Nephron (organoid): ENCODE measurements around the gene TSC22D3.
A peak's percentile ranks its signal among the peaks of the same experiment; 100 is the strongest.

Source experiments
- H3K27ac Mint-ChIP-seq, 3 experiments: 2 replicates each; pipeline ENCODE4 v1.8.0; 2020; ENCODE audit warnings: mixed read lengths in 3 of 3, mild to moderate bottlenecking in 2 of 3, moderate library complexity in 1 of 3
- H3K27me3 Mint-ChIP-seq: 2 replicates; pipeline ENCODE4 v1.8.0; 2021; ENCODE audit warnings: low read depth, mild to moderate bottlenecking, moderate library complexity, mixed read lengths
- H3K36me3 Mint-ChIP-seq: 2 replicates; pipeline ENCODE4 v1.8.0; 2020; ENCODE audit warnings: low read depth, mixed read lengths
- H3K4me1 Mint-ChIP-seq: 2 replicates; pipeline ENCODE4 v1.8.0; 2020; ENCODE audit warnings: mixed read lengths
- H3K4me3 Mint-ChIP-seq, 3 experiments: 2 replicates each; pipeline ENCODE4 v1.8.0; 2020; ENCODE audit warnings: mild to moderate bottlenecking in 3 of 3, mixed read lengths in 3 of 3, moderate library complexity in 2 of 3
- H3K9me3 Mint-ChIP-seq: 2 replicates; pipeline ENCODE4 v1.8.0; 2020; ENCODE audit warnings: mixed read lengths
- TF ChIP-seq, protein P1 (sequence below), 3 experiments: fragments of 200-600 bp; sonication (generic); IDR thresholded peaks; one replicate each; pipeline ENCODE4 v1.5.0; 2021; ENCODE audit warnings: antibody characterized with exemption in 3 of 3; ENCODE audit not compliant: unreplicated experiment in 3 of 3

The TSC22D3 gene

DNA sequence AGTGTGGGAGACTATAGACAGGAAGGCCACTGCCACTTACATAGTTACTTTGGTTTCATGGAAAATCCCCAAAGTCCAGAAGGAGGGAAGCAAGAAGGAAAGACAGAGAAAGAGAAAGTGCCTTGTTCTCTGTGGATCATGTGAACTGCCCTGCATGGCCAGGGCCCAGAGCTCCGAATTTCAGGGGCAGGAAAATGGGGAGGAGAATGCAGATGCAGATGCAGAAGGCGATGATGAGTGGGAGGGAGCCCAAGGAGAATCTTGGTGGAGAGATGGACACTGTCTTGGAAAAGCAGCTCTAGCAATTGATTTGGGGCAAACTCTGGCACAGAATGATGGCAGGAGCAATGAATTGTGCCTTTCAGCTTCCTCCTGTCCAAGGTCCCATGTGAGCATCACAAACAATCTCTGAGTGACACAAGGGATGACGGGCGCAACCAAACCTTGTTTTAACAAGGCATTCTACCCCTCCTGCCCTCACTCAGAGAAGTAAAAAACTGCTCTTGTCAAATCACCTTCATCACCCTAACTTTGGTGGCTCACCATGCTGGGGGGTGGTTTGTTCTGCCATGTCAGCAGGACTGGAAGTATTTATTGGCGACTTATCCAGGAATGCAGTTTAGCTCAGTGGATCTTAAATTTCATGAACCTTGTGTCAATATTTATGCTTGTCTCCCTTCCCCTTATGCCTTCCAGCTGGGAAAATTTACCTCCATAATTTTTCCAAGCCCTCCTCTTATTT lies 53.5 kb downstream of the TSC22D3 start:
- TF ChIP-seq, protein P1, sequence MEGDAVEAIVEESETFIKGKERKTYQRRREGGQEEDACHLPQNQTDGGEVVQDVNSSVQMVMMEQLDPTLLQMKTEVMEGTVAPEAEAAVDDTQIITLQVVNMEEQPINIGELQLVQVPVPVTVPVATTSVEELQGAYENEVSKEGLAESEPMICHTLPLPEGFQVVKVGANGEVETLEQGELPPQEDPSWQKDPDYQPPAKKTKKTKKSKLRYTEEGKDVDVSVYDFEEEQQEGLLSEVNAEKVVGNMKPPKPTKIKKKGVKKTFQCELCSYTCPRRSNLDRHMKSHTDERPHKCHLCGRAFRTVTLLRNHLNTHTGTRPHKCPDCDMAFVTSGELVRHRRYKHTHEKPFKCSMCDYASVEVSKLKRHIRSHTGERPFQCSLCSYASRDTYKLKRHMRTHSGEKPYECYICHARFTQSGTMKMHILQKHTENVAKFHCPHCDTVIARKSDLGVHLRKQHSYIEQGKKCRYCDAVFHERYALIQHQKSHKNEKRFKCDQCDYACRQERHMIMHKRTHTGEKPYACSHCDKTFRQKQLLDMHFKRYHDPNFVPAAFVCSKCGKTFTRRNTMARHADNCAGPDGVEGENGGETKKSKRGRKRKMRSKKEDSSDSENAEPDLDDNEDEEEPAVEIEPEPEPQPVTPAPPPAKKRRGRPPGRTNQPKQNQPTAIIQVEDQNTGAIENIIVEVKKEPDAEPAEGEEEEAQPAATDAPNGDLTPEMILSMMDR (IDR thresholded peaks at IDR 0.05; ENCODE audit: unreplicated experiment in 3 of 3), result no peak
- H3K36me3 Mint-ChIP-seq, result no peaks in the 10 kb centered on the region
- H3K4me1 Mint-ChIP-seq, result peaks cover 89% of the 10 kb centered on the region
- H3K9me3 Mint-ChIP-seq, result peaks cover 3% of the 10 kb centered on the region
- H3K27me3 Mint-ChIP-seq, result no peaks in the 10 kb centered on the region
- H3K27ac Mint-ChIP-seq, result peak overlapping the region; percentile 73 to 92 (median 83)
- H3K4me3 Mint-ChIP-seq, result peak overlapping the region; percentile 24 to 27 (median 24)

DNA sequence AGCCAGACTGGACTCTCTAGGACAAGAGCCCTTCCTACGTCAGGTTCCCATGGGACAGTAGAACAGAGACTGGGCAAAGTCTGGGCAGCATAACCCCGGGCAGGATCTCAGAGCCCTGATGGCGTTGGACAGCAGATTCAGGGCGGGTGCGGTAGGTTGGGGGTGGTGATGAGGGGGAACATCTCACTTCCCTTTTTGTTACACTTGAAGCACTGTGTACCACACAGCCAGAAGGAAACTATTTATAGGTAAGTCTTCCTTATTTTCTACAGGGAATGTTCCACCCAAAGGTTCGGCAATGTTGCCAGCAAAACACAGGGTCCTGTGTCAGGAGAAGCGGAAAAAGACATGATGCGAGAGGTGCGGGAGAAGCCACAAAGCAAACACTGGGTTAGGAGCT lies 54.3 kb downstream of the TSC22D3 start:
- no peaks in the 10 kb centered on the region for H3K36me3 Mint-ChIP-seq
- peak overlapping the region; percentile 73 to 92 (median 83) for H3K27ac Mint-ChIP-seq
- TF ChIP-seq, protein P1 (IDR thresholded peaks at IDR 0.05; ENCODE audit: unreplicated experiment in 3 of 3), result no peak
- peaks cover 84% of the 10 kb centered on the region for H3K4me1 Mint-ChIP-seq
- peaks cover 3% of the 10 kb centered on the region for H3K9me3 Mint-ChIP-seq
- H3K4me3 Mint-ChIP-seq, result no peak overlapping the region
- no peaks in the 10 kb centered on the region for H3K27me3 Mint-ChIP-seq

DNA sequence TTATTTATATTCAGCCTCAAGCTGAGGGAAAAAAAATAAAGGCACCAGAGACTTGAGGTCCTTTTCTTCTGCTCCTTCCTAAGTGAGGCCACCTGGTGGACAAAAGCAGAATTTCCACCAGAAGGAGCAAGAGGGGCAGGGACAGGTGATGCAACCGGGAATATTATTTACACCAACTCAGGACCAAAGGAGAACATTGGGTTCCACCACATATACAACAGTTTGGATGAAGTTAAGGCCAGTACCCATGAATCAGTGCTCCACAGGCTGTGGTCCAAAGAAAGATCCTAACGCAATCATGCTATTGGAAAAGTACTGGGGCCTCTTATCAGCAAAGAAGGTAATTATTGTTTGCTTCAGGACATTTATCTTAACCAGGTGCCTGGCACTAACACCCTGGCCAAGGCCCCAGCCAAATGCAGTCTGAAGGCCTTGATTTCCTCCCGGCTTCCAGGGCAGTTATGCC lies 57.4 kb downstream of the TSC22D3 start:
- no peaks in the 10 kb centered on the region for H3K9me3 Mint-ChIP-seq
- H3K27ac Mint-ChIP-seq, result peak overlapping the region; percentile 71 to 96 (median 77)
- peaks cover 22% of the 10 kb centered on the region for H3K36me3 Mint-ChIP-seq
- peak overlapping the region; percentile 88 to 98 (median 96) for H3K4me3 Mint-ChIP-seq
- peaks cover 76% of the 10 kb centered on the region for H3K4me1 Mint-ChIP-seq
- TF ChIP-seq, protein P1 (IDR thresholded peaks at IDR 0.05; ENCODE audit: unreplicated experiment in 3 of 3), result peak; percentile 77 to 80 (median 78)
- H3K27me3 Mint-ChIP-seq, result no peaks in the 10 kb centered on the region

DNA sequence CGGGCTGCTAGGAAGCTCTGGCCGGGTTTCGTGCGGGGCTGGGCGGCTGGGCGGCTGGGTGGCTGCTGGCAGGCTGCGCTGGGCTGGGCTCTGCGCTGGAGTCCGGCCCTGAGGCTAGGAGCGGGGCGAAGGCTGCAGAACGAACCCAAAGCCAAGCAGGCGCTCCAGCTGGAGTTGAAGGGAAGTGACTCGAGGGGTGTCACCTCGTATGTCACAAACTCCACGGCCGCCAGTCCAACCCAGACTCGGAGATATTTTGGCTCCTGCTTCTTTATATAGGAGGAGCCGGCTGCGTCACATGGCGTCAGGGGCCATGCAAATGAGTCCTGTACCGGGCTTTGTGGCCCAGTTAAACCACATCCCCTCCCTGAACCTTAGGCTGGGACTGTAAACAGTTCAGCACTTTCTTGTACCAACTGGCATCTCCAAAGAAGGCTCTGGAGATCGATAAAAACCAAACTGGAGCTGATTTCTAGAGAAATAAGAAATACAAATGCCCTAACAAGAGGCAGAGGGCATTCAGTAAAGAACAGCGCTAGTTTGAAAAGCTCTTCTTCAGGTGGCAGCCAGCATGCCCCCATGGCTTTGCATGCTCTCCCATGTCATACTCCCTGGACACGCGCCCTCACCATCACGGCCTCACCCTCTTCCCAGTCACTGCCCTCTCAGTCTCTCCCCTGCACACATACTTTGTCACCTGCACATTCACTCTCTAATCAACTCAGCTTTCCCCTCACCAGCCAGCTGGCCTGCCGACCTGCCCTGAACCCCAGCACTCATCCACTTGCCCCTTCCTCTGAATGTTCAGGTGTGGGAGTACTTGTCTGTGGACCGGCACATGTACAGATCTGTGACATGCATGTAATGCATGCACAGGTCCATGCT lies 58.5 kb downstream of the TSC22D3 start:
- Mint-ChIP-seq H3K9me3 (no peaks in the 10 kb centered on the region), H3K36me3 (peaks cover 30% of the 10 kb centered on the region), H3K4me1 (peaks cover 78% of the 10 kb centered on the region), H3K27ac (peak overlapping the region; percentile 71 to 96 (median 77)), H3K27me3 (no peaks in the 10 kb centered on the region), H3K4me3 (peak overlapping the region; percentile 88 to 98 (median 96))
- TF ChIP-seq, protein P1 (IDR thresholded peaks at IDR 0.05; ENCODE audit: unreplicated experiment in 3 of 3), result no peak

DNA sequence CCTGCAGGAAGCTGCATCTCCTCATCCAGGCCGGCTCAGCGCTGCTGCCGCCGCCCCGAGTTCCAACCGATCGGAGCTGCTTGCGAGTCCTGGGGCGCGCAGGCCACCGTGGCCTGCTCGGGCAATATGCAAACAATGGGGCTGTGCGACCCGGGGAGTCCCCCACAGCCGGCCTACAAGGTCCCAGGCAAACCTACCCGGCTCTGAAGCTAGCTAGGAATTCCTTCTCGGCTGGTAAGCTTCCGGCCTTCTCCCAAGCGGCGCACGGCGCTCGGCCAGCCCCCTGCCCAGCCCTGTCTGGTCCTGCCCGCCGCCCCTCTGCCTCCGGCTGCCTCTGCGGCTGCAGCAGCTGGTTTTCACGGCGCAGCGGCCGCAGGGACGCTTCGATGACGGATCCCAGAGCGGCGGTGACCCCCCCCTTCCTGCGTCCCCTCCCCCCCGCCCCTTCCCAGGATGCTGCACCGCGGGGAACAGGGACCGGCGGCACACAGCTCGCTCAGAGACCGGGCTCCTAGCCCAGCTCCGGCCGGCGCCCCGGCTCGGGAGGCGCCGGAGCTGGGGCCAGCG lies 59.4 kb downstream of the TSC22D3 start:
- H3K27ac Mint-ChIP-seq, result peak overlapping the region; percentile 77 to 96 (median 87)
- no peaks in the 10 kb centered on the region for H3K9me3 Mint-ChIP-seq
- H3K27me3 Mint-ChIP-seq, result no peaks in the 10 kb centered on the region
- H3K36me3 Mint-ChIP-seq, result peaks cover 32% of the 10 kb centered on the region
- peak overlapping the region; percentile 88 to 98 (median 96) for H3K4me3 Mint-ChIP-seq
- TF ChIP-seq, protein P1 (IDR thresholded peaks at IDR 0.05; ENCODE audit: unreplicated experiment in 3 of 3), result no peak
- peaks cover 75% of the 10 kb centered on the region for H3K4me1 Mint-ChIP-seq
